ENCODE data around the gene SYNE4.

GRCh38 chr19:35958660-35959039 is 50.0 kb downstream of the SYNE4 start:
- TF ChIP-seq, protein P1, sequence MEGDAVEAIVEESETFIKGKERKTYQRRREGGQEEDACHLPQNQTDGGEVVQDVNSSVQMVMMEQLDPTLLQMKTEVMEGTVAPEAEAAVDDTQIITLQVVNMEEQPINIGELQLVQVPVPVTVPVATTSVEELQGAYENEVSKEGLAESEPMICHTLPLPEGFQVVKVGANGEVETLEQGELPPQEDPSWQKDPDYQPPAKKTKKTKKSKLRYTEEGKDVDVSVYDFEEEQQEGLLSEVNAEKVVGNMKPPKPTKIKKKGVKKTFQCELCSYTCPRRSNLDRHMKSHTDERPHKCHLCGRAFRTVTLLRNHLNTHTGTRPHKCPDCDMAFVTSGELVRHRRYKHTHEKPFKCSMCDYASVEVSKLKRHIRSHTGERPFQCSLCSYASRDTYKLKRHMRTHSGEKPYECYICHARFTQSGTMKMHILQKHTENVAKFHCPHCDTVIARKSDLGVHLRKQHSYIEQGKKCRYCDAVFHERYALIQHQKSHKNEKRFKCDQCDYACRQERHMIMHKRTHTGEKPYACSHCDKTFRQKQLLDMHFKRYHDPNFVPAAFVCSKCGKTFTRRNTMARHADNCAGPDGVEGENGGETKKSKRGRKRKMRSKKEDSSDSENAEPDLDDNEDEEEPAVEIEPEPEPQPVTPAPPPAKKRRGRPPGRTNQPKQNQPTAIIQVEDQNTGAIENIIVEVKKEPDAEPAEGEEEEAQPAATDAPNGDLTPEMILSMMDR (conservative IDR thresholded peaks at IDR 0.05; ENCODE audit: low read depth, low read length): no peak
- TF ChIP-seq POLR2A (IDR thresholded peaks at IDR 0.05; ENCODE audit: low read depth, low read length) (no peak), CEBPB (IDR thresholded peaks at IDR 0.05; ENCODE audit: low read depth, low read length) (no peak), BHLHE40 (IDR thresholded peaks at IDR 0.05; ENCODE audit: low read depth, low read length) (no peak), SMC3 (IDR thresholded peaks at IDR 0.05; ENCODE audit: low read depth, low read length) (no peak), RCOR1 (IDR thresholded peaks at IDR 0.05; ENCODE audit: insufficient replicate concordance, low read length) (no peak), CHD1 (IDR thresholded peaks at IDR 0.05; ENCODE audit: low read depth, low read length) (no peak), RAD21 (IDR thresholded peaks at IDR 0.05; ENCODE audit: low read length) (no peak), RFX5 (IDR thresholded peaks at IDR 0.05; ENCODE audit: low read depth, low read length) (no peak), MAZ (IDR thresholded peaks at IDR 0.05; ENCODE audit: borderline replicate concordance, low read depth, low read length) (no peak), FOS (IDR thresholded peaks at IDR 0.05; ENCODE audit: low read depth, low read length) (no peak), NFE2L2 (IDR thresholded peaks at IDR 0.05; ENCODE audit: low read depth, low read length) (no peak)
